Activated T-helper 1 cell treated with Interleukin-2 at 50 U/mL for 16 hours (primary cell): ENCODE measurements around the gene TMEM30A.
A peak's percentile ranks its signal among the peaks of the same experiment; 100 is the strongest.

Source experiments
- DNase-seq: peaks from one replicate; pipeline ENCODE4 v3.0.0-alpha.2; 2020; ENCODE audit warnings: low read depth

TMEM30A gene

DNA sequence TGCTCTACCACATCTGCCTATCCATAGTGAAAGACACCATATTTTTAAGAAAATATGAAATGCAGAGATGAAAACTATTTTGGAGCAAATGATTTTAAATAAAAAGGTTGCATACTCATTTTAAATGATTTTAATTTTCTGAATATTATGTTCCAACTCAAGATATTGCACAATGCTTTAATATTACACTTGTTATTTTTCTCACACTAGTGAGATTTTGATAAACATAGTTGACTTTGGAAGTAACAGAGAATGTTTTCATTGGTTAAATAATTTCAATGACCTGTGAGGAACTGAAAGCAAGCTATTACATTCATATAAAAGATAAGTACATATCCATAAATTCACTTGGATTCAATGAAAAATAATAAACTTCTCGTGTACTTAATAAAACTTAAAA, 7.2 kb upstream of the TMEM30A start:
- DNase-seq, result no peak

DNA sequence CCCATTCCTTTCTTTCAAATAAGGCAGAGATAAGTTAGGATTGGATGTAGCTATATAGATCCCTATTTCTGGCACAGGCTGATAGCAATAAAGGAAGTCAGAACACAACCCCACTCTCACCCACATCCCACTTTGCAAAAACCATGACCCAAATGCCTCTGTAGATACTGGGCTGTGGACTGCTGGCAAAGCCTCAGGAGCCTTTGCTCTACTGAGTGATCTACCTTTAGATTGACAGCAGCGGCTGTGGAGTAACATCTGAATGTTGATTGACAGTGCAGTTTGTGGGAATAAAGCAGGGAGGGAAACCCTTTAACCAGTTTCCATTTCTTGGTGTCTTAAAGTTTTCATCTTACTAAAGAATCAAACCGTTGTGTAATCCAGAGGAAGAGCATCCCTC, 6.7 kb upstream of the TMEM30A start:
- no peak for DNase-seq

DNA sequence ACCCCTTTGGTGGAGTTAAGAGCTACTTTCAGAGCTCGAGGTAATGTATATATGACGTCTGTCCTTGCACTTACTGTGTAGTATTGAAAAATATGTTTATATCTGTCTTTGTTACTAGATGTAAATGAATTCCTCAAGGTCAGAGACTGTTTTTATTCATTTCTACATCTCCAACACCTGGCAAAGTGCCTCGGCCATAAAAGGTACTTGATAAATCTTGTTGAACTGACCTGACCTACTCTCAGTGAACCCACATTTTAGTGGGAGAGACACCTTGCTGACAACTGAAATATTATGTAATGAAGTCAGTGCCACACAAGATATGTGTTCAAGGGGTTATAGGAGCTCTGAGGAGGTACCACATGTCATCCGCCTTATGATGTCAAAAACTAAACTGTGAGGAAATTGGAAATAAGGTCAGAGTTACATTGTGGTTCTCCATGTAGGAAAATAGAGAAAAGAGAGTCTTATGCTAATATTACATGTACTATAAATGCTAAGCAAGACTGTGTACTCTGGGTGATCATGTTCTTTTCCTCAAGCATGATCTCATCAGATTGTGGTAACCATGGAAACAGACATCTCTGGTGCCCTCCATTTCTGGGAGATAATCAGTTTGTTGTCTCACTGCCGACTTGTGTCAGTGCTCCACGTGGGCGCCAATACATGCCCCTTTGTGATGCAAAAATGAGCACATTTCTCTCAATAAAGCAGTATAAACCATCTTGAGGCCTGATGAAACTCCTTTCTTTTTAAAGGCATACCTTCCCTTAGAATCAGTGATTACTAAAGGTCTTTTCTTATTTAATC, 5.7 kb upstream of the TMEM30A start:
- DNase-seq, result no peak

DNA sequence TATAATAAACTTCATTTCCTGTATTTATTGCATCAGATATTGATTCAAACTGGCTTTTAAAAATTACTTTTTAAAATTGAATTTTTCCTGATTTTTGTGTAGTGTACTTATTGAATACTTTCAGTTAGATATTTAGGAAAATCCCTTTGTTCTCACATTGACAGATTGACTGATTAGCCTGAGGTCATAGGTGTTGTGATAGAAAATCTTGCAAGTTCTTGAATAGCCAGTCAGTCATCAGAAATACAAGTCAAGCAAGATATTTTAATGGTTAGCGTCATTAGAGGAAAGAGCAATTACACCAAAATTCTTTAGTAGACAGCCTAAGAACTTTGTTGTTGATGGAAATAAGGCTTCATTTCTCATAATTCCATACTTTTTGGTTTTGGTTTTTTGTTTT, 3.4 kb upstream of the TMEM30A start:
- DNase-seq, result no peak

DNA sequence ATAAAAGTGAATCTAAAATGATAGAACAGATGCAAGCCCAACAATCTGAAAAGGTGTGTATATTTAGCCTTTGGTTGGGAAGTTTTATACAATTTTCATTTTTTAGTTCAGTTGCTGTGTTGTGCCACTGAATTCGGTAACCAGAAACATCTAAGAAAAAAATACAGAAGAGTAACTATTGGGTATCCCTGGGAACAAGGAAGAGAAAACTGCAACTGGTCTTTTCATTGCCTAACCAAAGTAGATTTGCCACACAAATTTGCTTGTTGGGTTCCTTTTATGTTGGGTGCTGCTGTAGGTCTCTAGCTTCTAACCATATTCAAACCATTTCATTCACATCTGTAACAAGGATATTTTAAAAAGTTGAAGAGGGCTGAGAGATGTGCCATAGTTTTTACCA, 2.8 kb upstream of the TMEM30A start:
- DNase-seq, result no peak

DNA sequence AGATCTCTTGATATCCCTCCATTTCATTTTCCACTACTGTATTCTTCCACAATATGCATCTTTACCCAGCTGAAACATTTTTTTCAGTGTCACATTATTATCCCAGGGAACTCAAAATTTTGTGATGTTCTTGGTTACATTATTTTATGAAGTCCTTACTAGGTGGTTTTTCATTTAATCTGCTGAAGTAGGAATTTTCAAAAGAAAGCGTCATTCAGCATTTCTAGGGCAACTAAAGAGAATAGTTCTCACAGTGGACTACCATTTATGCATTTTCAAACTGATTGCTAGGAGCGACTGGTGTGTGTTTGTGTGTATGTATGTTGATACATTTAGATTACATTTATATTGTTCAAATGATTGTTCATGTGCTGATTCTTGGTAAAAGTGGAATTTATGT, 2.4 kb upstream of the TMEM30A start:
- DNase-seq, result no peak

DNA sequence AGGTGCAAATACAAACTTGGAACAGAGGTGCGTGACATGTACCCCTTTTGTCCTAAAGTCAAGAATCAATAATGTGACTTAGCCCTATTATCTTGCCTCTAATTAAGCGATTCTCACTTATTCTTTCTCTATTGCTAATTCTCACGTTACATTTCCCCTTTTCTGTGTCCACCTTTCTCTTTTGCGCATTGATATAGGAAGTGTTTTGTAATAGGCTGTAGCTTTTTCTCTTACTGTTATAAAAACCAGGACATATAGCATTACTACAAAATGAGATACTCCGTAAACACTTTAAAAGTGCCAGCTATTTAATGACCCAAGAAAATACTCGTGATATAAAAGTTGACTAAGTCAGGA, 669 bp upstream of the TMEM30A start:
- DNase-seq, result no peak

DNA sequence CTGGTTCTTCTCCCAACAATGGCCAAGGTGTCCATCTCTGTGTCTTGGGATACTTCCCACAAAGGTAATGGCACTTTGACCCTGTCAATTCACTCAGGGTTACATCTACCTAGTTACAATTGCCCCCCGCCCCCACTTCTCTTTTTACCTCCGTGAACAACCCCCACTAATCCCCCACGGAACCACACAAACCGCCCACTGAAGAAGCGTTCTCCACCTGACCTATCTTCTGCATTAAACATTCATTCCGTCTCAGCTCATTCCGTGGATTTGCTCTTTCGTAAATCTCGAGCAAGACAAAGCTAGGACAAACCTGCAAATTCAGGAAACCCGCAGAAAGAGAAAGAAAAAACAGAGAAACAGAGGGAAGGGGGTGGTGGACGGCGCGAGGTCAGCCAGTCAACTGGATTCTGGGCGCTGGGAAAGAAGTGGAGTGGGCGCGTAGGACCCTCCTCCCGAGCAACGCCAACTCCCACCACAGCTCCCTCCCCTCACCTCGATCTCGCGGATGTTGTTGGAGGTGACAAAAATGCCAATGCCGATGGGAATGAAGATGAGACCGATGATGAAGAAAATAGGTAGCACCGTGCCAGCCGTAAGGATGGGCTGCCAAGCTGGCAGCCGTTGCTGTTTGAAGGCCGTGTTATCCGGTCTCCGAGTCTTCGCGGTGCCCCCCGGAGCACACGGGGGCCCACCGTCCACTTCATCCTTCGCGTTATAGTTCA, 523 bp downstream of the TMEM30A start:
- DNase-seq, result peak; percentile 2

DNA sequence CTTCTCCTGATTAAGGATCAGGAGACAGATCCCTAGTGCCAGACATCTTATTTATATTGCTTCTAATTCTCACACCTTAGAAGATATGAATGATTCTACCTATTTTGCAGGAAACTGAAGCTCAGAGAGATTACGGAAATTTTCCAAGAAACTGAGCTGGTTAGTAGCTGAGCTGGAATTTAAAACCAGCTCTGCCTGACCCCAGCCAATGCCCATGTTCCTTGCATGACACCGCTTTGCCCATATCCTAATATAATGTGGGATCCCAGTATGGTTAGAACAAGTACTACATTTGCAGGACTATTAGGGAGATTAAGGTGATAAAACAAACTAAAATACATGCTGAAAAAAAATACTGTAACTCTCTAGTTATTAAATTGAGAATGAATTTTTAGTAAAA, 1.9 kb downstream of the TMEM30A start:
- no peak for DNase-seq

DNA sequence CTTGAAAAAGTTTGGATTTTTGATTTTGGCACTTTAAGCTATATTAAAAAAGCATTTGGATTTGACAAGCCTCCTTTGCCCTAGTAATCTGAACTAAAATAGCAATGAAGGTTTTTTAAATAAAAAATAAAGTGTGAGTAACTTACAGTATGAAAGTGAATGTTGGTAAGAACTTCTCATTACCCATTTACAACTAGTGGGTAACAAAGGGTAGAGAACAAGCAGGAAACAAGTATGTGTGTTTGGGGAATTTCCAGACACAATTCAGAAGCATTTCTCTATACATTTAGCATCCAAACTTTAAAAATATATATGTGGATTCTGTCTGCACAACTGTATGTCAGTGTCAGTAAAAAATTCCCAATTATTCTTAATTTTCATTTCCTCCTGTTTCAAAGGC, 2.9 kb downstream of the TMEM30A start:
- no peak for DNase-seq

DNA sequence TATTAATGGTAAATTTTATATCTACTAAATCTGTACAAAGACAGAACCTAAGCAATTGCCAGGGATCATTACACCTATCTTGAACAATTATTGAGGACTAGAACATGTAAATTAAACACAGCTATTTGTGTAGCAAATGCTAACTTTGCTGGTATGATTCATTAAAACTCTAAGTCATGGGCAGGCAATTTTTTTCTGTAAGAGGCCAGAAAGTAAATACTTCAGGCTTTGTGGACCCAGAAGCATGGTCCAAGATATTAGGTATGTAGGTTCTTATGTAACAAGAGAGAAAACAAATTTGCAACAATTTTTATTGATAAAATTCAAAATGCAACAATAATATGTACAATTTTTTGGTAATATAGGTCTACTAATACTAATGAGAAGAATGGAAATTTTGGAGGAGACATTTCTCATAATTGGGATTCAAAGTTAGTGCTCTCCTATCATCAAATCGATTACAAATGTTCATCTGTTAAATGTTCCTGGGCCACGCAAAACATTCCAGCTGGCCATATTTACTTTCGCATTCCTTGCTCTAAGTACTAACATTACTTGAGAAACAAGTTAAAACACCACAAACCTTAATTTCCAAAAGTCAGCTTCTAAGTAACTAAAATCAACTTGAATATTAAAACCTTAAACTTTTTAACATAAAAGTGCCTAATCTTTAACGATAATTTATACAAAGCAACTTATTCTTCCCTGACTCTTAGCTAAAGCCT, 4.3 kb downstream of the TMEM30A start:
- DNase-seq, result no peak

DNA sequence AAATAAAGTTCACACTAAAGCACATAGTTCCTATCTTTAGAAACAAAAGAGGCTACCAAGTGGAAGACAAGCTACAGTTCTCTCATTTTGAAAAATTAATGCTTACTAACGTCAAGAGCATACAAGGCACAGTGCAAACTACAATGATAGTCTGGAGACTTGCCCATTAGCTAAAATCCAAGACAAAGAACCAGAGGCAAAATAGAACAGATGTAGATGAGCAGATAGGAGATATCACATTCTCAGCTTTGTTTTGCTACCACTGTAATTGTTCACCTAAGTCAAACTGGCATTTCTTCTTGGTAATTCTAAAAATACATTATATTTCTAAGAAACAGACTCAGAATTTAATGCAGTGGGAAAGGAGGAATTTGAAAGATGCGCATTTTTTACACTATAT, 5.2 kb downstream of the TMEM30A start:
- no peak for DNase-seq

DNA sequence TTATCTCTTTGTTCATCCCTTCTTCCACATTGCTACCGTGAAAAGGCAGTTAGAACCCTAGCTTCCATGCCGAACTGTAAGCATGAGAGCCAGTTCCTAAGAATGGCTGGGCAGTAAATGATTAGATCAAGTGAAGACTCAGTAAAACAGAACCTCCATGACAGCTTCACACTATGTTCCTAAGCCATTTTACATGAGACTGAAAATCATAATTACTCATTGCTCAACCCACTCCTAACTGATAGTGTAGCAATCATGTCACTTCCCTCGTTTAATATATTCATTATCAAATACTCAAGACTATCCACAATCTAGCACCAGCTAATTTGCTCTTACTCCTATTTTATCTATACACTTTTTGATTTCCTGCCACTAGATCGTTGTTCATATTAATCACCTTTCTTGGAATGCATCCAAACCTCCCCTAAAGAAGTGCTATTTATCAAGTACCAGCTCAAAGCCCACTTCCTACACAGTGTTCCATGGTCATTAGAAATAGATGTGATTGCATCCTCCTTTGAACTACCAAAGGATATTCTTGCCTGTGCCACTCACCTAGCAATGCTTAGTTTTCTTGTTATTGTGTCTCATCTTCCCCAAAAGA, 6.0 kb downstream of the TMEM30A start:
- no peak for DNase-seq

DNA sequence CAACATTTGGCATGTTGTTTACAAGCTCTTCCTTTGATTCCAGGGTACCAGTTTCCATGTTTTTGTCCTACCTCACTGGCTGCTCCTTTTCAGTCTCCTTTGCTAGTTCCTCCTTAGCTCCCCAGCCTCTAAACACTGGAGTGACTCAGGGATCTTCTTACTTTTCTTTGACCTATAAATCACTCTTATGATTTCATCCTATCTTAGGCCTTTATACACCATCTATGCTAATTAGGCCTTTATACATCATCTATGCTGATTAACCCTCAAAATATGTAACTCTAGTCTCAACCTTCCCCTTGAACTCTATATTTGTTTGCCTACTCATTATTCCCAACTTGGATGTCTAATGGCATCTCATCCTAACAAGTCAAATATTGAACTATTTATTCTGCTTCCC, 9.5 kb downstream of the TMEM30A start:
- DNase-seq, result no peak

DNA sequence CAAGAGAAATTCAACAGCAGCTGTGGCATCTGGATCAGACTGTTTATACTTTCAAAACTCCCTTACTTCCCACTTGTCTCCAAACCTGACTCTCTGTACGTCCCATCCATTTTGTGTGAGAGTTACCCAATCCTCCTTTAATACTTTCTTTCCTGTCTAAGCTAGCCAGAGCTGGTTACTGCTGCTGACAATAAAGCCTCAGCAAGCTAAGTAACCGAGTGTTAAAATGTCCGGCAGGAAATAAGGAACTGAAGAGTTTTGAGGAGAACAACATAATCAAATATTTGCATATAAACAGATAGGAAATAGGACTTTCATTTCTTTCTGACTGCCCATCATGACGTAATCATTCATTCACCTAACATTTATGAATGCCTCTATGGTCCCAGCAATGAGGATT, 11.6 kb downstream of the TMEM30A start:
- DNase-seq, result no peak

DNA sequence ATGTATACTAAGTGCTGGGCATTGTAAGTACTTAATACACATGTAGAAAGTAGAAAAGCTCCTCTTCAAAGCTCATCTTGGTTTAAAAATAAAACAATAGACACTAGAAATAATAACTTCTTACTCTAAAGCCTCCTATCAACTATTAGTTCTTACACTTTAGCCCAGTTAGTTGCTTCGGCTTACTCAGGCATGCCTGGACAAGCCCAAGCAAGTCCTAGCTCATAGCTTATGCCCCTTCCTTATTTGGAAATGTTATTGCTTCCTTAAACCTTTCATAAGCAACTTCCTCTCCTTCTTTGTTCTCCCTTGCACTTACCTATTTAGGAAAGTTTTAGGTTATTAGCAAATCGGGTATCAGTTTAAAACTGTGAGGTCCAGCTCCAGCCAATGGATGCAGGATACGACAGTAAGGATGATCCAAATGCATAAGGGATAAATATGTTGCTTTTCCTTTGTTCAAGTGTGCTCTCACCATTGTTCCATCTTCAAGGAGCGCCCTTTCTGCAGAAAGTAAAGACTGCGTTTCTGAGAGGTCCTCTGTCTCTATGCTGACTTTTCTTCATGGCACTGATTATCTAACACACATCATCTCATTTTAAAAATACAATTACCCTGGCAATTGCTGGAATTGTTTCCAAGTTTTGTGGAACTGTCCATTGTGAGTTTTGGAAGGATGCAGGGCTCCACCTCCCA, 12.3 kb downstream of the TMEM30A start:
- DNase-seq, result no peak

DNA sequence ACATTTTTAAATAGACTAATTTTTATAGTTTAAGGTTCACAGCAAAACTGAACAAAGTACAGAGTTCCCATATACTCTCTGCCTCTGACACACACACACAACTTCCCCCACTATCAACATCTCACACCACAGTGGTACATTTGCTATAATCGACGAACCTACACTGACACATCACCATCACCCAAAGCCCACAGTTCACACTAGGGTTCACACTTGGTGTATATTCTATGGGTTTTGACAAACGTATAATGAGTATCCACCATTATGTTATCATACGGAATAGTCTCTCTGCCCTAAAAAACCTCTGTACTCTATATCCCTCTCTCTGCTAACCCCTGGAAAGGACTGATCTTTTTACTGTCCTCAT, 15.6 kb downstream of the TMEM30A start:
- DNase-seq, result no peak

DNA sequence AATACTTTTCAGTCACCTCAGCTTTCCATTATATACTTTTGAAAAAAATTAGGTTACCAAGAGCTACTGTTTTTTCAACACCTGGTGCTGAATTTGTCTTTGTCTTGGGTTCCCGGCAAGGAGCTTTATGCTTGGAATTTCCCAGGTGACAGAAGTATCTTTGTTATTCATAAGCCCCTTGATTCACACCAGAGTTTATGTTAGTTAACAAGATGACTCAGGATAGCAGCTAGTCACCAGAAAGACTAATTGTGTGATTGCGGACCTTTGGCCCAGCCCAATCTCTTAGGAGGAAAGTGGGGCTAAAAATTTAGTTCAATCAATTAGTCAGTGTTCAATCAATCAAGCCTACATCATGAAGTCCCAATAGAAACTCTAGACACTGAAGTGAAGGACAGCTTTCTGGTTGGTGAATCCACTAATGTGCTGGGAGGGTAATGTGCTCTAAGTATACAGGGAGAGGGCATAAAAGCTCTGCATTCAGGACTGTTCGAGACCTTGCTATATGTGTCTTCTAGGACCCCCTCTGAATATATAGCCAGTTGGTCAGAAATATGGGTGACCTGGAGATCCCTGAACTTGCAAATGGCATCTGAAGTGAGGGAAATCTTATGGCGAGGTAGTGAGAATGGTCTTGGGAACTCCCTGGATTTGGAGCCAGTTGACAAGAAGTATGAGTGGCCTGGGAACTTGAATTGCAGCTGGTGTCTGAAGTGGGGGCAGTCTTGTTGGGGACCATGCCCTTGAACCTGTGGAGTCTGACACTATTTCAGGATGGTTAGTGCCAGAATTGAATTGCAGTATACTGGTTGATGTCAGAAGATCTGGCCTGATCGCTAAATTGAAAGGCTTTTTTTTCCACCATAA, 16.2 kb downstream of the TMEM30A start:
- no peak for DNase-seq

DNA sequence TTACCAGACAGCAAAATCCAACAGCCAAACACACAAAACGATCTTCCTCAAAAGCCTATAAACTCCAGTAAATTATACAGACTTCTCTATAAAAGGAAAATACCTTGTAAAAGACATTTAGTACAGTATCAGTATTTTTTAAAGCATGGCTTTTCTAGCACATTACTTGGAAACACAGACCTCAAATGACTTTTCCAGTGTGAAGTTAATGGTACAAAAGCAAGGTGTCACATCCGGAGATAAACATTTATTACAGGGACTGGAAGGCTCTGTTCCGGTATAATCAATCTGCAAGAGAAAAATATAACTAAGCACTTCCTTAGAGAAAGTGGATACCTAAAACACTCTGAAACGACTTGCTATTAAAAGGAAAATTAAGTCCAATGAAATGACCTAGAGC, 17.1 kb downstream of the TMEM30A start:
- no peak for DNase-seq

DNA sequence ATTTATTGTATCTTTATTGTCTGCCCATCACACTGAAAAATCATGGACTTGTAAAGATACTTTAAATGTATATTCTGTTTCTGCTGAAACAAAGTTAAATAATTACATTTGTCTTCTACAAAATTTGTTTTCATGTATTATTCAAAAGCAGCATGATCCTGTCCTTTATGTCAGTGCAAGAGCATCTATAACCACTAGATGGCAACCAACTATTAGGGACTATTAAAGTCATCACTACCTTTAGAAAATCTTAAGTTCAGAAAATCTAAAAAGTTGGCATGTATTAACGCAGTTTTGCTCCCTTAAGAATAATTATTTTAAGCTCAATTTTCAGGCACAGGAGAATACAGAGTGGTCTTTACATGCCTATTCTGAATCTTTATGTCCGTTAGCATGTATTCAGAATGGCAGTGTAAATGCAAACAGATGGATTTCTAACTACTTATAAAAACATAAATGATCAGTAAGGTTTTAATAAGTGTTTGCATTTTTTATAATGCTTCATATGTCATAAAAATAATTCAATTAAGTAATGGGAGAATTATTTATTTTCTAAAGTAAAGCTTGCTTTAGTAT, 17.8 kb downstream of the TMEM30A start:
- no peak for DNase-seq

DNA sequence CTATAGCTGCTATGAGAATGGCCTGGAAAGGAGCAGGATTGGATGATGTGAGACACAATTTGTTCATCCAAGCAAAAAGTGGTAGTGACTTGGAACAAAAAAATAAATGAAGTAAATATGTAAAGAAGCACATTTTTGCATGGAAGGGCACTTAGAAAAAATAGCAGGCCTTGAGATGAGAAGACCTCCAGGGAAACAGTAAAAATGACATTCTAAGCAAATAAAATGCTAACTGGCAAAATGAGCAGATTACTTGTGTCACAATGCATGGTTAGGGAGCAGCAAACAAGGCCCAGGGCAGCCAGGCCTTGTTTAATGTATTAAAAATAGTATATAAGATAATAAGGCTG, 21.2 kb downstream of the TMEM30A start:
- no peak for DNase-seq
